Anterior cingulate cortex (tissue), 58 donors: ENCODE results near the gene SRRT.
"Not testable (repeated sequence)": the region's sequence is repeated elsewhere in the genome, so short reads cannot be mapped to it uniquely, and the experiment has no call there.

Experiments
- DNase-seq, 58 donors: peaks; one replicate each; lab custom pipeline; 2025; lab: John Stamatoyannopoulos, UW

The SRRT gene

GRCh38 chr7:100914208-100914878, 39.4 kb downstream of the SRRT start:
- DNase-seq, result no peak

DNA sequence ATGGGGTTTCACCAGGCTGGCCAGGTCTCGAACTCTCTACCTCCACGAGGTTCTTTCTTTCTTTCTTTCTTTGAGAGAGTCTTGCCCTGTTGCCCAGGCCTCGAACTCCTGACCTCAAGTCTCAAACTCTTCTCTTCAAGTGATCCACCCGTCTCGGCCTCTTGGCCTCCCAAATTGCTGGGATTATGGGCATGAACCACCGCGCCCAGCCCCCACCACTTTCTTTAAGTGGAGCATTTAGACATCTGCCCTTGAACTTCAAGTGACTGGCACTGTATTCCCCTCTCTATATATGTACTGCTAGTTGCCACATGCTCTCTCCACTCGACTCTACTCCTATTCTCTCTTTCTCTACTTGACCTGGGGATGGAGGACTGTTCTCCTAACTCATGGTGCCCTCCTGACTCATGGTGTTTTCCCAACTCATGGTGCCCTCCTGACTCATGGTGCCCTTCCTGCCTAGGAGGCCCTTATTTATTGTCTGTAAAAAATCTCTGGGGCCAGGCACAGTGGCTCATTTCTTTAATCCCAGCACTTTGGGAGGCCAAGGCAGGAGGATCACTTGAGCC, 40.1 kb downstream of the SRRT start:
- no peak for DNase-seq

DNA sequence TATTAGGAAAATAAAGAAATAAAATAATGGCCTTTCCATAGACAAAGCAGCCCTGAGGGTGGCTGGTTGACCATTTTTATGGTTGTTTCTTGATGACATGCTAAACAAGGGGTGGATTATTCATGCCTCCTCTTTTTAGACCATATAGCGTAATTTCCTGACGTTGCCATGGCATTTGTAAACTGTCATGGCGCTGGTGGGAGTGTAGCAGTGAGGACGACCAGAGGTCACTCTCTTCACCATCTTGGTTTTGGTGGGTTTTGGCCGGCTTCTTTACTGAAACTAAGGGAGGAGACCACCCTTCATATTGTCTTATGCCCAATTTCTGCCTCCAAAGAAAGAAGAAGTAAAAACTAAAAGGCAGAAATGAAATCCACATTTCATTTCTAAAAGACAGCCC, 44.4 kb downstream of the SRRT start:
- not testable (repeated sequence) for DNase-seq

- DNase-seq, result not testable (repeated sequence)
These were observed 45.0 kb downstream of the SRRT start for GRCh38 chr7:100919779-100920437.

DNA sequence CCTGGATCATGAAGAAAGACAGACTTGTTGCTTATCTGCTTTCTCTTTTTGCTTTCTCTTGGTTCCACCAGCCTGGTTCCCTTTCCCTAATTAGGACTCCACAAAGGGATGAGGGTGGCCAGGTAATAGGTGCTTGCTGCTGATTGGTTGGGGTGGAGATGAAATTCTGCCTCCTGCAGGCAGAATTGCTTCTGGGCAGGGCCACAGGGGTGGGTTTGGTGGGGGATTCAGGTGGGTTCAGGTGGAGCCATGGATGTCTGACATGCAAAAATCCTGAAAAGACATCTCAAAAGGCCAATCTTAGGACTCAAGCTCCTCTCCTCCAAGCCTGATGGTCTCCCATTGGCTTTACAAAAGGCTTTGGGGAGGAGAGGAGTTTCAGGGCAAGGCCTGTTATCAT, 46.1 kb downstream of the SRRT start:
- DNase-seq, result no peak

GRCh38 chr7:100923616-100924015, 48.7 kb downstream of the SRRT start:
- not testable (repeated sequence) for DNase-seq

- DNase-seq, result no peak
These were observed 54.9 kb downstream of the SRRT start for GRCh38 chr7:100929808-100930174.

- DNase-seq, result no peak
These were observed 58.8 kb downstream of the SRRT start for GRCh38 chr7:100933734-100934133.

GRCh38 chr7:100935381-100935780, 60.5 kb downstream of the SRRT start:
- DNase-seq, result not testable (repeated sequence)

- not testable (repeated sequence) for DNase-seq
These were observed 61.3 kb downstream of the SRRT start for GRCh38 chr7:100936167-100936566.
